ENCODE results near the gene SLC38A10.

- TF ChIP-seq, protein P1, sequence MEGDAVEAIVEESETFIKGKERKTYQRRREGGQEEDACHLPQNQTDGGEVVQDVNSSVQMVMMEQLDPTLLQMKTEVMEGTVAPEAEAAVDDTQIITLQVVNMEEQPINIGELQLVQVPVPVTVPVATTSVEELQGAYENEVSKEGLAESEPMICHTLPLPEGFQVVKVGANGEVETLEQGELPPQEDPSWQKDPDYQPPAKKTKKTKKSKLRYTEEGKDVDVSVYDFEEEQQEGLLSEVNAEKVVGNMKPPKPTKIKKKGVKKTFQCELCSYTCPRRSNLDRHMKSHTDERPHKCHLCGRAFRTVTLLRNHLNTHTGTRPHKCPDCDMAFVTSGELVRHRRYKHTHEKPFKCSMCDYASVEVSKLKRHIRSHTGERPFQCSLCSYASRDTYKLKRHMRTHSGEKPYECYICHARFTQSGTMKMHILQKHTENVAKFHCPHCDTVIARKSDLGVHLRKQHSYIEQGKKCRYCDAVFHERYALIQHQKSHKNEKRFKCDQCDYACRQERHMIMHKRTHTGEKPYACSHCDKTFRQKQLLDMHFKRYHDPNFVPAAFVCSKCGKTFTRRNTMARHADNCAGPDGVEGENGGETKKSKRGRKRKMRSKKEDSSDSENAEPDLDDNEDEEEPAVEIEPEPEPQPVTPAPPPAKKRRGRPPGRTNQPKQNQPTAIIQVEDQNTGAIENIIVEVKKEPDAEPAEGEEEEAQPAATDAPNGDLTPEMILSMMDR (IDR thresholded peaks at IDR 0.05; ENCODE audit: poor library complexity, severe bottlenecking) = no peak
- no peak for TF ChIP-seq POLR2AphosphoS5 (IDR thresholded peaks at IDR 0.05)
- no peak for TF ChIP-seq TAF1 (IDR thresholded peaks at IDR 0.05; ENCODE audit: low read depth)
- no peak for TF ChIP-seq MXI1 (conservative IDR thresholded peaks at IDR 0.05; ENCODE audit: poor library complexity, severe bottlenecking)
- TF ChIP-seq EP300 (conservative IDR thresholded peaks at IDR 0.05; ENCODE audit: poor library complexity, severe bottlenecking) = no peak
- TF ChIP-seq SMC3 (conservative IDR thresholded peaks at IDR 0.05; ENCODE audit: poor library complexity) = no peak
- no peak for TF ChIP-seq REST (IDR thresholded peaks at IDR 0.05; ENCODE audit: borderline replicate concordance)
- TF ChIP-seq EZH2 (IDR thresholded peaks at IDR 0.05; ENCODE audit: borderline replicate concordance, insufficient read depth, low read length, poor library complexity, severe bottlenecking) = no peak
- TF ChIP-seq RAD21 (conservative IDR thresholded peaks at IDR 0.05) = no peak
Measured at GRCh38 chr17:81202318-81202717, 92.8 kb downstream of the SLC38A10 start.
